HG03558 (cell line): Measurements from ENCODE around the gene GARIN5B.

Experiments used
- ATAC-seq: cut with Tn5 transposase; IDR thresholded peaks from one replicate; pipeline ENCODE4 v1.9.1; 2021; ENCODE audit warnings: moderate number of reproducible peaks; ENCODE audit not compliant: unreplicated experiment; ENCODE audit errors: extremely low read depth

The GARIN5B gene

DNA sequence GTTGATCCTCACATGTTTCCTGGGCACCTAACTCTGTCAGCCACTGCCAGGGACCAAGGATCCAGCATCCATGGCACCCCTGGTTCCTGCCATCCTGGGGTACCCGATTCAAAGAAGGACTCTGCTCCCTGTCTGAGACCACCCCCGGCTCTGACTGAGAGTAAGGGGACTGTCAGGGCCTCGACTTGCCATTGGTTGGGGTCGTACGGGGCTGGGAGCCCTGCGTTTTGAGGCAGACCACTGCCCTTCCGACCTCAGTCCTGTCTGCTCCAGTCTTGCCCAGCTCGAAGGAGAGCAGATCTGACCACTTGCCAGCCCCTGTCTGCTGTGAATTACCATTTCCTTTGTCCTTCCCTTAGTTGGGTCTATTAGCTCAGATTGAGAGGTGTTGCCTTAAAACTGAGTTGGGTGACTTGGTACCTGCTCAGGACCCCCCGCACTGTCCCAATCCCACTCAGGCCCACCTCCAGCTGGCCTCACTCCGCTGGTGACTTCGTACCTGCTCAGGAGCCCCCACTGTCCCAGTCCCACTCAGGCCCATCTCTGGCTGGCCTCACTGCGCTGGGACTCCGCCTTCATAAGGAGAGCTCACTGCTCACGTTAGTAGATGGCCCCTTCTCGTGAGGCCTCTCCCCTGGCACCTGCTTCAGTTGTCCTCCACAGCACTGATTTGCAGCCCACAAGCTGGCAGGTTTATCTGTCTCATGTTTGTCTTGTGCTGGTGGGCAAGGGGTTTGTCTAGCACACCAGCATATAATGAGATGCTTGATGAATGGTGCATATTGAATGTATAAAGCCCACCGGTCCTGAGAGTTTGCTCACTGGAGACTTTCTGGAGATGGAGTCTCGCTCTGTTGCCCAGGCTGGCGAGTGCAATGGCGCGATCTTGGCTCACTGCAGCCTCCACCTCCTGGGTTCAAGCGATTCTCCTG lies 26.6 kb upstream of the GARIN5B start:
- ATAC-seq = no peak

DNA sequence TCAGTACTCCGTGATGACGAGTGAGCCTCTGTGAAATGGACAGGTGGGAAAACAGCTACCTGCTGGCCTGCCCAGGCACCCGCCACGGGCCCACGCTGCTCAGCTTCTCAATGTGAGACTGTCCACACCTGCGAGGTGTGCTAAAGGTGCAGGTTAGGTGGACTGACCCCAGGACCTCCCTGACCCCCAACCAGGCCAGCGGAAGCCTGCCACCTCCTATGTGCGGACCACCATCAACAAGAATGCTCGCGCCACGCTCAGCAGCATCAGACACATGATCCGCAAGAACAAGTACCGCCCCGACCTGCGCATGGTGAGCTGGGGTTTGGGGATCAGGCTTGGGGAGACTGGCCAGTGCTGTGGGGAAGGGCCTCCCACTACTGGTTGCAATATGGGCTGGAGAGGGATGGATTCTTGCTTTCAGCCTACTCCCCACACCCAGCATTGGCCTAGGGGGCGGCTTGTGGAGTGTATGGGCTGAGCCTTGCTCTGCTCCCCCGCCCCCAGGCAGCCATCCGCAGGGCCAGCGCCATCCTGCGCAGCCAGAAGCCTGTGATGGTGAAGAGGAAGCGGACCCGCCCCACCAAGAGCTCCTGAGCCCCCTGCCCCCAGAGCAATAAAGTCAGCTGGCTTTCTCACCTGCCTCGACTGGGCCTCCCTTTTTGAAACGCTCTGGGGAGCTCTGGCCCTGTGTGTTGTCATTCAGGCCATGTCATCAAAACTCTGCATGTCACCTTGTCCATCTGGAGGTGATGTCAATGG lies 24.9 kb upstream of the GARIN5B start:
- no peak for ATAC-seq

DNA sequence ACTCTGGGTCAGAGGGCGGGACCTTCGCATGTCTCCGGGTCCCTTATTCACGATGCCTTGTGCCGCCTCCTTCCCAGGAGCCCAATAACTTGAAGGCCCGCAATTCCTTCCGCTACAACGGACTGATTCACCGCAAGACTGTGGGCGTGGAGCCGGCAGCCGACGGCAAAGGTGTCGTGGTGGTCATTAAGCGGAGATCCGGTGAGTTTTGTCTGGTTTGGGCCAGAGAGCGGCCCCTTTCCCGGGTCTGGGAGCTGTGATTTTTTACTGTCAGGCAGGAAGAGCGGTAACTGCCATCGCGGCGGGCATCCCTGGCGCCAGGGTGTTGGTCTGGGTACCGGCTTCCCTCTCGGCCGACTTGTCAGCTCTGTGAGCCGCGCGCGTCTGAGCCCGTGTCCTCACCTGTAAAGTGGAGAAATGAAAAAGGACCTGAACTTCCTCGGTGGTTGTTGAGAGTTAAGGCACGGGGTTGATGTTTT lies 23.5 kb upstream of the GARIN5B start:
- no peak for ATAC-seq

DNA sequence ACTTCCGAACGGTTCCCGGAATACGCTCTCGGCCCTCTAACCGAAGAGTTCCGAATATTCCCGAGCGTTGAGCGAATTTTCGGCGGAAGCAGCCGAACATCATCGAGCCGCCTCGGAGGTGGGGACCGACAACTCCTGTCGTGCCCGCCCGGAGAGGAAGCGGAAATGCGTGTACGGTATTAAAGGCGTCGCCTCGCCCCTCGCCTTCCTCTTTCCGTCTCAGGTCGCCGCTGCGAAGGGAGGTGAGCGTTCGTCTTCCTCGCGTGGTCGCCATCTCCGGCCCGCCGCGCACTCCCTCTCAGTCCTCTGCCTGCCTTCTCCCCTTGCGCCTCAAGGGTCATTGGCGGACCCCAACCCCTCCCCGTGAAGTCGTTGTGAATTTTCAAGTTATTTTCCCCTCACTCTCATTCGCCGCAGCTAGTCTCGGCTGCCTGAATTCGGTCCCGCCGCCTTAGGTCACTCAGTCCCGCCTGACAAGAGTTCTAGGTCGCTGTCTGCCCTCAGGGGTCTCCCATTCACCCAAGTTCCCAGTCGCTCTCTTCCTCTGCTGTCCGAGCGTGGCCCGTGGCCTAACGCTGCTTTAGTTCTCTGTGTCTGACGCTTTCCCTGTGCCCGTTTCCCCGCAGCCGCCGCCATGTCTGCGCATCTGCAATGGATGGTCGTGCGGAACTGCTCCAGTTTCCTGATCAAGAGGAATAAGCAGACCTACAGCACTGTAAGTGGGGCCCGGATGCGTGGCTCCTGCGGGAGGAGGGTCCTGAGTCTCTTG lies 22.8 kb upstream of the GARIN5B start, which contains the start of gene RPL28:
Gene RPL28 (plus strand): TSS at position 209 of the 769 bp plus-strand sequence. CDS start 426 bp downstream, at position 635.
- ATAC-seq = peak; percentile 33

DNA sequence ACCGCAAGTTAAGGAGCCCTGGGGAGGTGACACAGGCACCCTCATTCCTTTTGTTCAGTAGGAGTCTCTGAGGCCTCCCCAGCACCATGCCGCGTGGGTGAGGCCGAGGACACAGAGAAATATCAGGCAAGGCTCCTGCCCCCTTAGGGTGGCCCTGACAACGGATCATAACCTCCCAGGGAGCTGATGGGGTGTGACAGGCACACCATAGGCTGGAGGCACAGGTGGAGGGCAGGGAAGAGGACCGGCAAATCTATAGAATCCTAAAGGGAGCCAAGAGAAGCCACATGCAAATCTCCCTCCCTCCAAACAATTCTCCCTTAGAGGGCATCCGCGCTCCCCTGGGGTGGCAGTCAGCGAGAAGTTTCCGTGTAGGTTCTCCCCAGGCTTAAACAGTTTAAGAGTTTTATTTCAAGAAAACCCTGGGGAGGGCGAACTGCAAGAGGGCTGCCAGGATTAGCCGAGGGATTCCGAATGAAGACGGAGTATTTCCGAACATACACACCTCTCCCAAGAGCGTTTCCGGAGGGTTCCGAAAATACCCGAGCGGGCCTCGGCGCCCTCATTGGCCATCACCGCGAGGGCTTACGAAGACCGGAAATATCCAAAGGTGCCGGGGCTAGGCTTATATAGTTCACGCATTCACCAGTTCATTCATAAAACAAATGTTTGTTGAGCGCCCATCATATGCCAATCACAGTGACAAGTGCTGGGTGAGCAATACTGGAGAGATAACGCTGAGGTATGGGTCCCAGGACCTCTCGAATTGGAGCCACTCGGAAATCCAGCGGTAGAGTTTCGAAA lies 22.1 kb upstream of the GARIN5B start:
- ATAC-seq = peak; percentile 29

DNA sequence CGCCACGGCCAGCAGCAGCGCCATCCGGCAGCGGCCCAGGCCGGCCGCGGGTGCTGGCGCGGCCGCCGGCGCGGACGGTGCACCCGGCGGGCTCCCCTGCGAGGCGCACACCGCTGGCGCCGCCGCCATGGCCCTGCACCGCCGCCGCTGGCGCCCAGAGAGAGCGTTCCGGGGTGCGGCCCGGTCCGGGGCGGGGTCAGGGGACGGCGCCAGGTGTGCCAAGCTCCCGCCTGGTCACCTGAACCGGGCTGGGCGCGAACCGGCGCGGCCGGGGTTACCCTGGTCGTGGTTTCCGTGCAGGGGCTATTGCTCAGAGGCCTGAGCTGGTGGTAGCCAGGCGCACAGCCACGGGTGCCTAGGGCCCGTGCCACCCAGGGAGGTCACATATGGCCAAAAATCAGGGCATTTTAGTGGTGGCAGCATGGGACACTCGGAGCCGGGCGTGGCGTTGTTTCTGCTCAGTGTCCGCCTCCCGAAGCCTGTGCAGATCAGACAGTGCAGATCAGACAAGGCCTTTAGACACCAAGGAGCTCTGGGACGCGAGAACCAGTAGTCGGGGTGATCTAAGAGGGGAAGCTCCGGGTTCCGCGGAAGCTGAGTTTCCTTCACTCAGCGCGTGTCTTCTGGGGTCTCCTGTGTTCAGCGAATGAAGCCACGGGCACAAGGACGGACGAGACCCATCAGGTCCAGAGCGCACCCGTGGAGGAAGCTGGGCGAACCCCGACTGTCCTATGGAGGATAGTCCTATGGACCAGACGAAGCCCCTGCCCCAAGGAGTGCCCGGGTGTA lies 21.3 kb upstream of the GARIN5B start, which contains the start of gene TMEM238:
Gene TMEM238 (minus strand): TSS at position 162 of the 789 bp plus-strand sequence. CDS start 33 bp downstream, at position 129.
- ATAC-seq = no peak

DNA sequence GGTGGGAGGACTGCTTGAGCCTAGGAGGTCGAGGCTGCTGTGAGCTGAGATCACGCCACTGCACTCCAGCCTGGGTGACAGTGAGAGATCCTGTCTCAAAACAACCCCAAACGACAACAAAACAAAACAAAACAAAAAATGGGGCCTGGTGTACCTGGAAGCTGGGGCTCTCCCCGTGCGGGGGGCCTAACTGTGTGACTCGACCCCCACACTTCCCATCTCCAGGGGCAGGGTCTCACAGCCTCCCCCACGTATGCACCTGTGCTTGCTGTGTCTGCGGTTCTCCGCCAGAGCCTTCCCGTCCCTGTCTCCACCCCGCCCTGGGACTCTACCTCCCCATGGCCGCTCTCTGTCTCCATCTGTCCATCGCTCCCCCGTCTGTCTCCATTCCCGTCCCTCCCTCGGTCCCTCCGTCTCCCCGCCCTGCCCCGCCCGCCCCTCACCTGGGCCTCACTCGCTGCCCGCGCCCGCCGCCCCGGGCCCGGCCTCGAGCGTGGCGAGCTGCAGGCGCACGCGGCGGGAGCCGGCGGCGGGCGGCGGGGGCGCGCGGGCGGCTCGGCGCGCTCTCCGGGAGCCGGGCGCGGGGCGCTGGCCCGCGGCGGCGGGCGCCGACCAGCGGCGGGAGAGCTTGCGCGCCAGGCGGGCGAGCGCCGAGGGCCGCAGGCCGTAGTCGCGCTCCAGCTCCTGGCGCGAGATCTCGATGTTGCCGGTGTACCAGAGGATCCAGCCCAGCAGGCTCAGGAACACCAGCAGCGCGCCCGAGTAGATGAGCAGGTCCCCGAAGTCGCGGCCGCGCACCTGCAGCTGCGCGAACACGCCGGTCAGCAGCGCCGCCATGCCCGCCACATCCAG lies 20.4 kb upstream of the GARIN5B start:
- no peak for ATAC-seq

DNA sequence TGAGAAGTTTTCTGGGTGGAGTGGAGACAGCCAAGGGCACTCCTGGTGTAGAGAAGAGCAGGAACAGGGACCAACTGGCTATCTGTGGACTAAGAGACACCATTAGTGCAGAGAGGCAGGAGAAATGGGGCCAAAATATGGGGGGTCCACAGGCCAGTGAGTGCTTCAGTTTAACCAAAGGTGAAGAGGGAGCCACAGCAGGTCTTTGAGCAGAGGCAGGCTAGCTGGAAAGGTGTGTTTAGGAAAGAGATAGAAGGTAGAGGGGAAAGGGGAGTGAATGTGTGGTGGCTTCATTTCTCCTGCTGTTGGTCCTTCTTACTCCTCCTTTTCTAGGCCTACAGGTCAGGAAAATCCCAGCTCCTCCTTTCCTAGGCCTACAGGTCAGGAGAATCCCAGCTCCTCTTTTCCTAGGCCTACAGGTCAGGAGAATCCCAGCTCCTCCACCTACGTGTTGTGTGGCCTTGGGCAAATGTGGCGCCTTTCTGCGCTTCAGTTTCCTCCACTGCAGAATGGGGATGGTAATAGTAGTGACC lies 19.5 kb upstream of the GARIN5B start:
- no peak for ATAC-seq

DNA sequence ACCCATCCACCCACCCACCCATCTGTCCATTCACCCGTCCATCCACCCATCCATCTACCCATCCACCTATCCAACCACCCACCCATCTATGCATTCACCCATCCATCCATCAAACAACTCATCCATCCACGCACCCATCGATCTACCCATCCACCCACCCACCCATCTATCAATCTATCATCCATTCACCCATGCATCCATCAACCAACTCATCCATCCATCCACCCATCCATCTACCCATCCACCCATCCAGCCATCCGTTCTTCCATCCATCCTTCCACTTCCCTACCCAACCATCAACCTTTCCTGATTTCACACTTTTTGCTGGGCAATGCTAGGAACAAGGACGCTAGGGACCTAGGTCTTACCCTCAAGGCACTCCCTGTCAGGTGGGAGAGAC lies 19.0 kb upstream of the GARIN5B start:
- no peak for ATAC-seq

DNA sequence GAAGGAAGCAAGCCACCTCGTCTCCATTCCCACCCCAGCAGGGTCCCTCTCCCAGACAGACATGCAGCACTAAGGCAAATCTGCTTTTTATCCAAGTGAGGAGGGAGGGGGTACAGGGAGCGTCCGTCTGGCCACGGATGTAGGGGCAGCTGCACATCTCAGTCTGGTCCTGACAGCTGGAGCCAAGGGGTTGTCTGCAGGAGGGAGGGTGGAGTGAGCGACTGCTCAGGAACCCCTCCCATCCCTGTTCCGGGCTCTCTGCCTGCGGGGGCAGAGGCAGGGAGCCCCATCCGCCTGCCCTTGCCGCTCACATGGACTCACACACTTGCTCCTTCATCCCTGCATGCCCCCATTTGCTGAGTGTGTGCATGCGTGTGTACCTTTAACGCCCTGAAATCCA lies 16.1 kb upstream of the GARIN5B start:
- no peak for ATAC-seq

DNA sequence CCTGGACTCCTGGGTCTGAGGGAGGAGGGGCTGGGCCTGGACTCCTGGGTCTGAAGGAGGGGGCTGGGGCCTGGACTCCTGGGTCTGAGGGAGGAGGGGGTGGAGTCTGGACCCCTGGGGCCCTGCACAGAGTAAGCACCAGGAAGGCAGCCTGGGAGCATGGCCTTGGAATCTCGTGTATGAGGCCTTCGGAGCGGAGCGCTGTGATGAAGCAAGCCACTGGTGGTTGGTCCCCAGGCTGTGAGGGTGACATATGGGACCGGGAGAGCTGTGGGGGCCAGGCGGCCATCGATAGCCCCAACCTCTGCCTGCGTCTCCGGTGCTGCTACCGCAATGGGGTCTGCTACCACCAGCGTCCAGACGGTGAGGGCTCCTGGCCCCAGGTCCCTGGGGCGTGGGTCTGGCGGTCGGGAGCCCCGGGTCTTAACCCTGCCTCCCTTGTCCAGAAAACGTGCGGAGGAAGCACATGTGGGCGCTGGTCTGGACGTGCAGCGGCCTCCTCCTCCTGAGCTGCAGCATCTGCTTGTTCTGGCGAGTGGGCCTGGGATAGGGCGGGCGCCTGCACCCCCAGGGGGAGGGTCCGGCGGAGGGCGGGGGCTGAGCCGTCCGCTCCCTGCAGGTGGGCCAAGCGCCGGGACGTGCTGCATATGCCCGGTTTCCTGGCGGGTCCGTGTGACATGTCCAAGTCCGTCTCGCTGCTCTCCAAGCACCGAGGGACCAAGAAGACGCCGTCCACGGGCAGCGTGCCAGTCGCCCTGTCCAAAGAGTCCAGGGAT lies 14.5 kb upstream of the GARIN5B start:
- no peak for ATAC-seq

DNA sequence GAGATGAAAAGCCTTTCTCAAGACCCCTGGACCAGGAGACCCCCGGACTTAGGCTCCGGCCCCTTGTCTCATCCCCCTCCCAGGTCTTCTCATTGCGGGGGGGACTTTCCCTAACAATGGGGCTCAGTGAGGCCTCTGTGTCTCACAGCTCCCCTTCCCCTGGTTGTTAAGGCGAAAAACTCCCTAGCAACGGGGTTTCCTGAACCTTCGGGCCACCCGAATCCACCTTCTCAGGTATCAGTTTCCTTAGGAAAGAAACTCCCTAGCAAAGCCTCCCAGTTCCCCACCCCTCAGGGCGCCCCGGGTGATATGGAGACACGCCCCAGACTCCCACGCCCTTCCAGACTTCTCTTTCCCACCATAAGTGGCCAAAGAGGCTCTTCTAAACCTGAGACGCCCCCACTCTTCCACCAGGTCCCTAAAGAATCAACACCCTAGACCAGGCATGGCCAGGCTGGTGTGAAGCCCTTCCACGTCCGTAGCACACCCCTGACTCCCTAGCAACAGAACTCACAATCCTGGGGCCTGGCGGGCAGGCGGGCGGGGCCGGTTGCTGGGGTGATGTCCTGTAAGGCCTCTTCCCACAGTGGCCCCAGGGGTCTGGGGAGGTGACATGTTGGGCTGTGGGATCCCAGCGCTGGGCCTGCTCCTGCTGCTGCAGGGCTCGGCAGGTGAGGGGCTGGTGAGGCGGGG lies 13.3 kb upstream of the GARIN5B start, which contains the start of gene TMEM190:
Gene TMEM190 (plus strand): TSS at position 586 of the 693 bp plus-strand sequence. CDS start 28 bp downstream, at position 614.
- ATAC-seq = no peak

DNA sequence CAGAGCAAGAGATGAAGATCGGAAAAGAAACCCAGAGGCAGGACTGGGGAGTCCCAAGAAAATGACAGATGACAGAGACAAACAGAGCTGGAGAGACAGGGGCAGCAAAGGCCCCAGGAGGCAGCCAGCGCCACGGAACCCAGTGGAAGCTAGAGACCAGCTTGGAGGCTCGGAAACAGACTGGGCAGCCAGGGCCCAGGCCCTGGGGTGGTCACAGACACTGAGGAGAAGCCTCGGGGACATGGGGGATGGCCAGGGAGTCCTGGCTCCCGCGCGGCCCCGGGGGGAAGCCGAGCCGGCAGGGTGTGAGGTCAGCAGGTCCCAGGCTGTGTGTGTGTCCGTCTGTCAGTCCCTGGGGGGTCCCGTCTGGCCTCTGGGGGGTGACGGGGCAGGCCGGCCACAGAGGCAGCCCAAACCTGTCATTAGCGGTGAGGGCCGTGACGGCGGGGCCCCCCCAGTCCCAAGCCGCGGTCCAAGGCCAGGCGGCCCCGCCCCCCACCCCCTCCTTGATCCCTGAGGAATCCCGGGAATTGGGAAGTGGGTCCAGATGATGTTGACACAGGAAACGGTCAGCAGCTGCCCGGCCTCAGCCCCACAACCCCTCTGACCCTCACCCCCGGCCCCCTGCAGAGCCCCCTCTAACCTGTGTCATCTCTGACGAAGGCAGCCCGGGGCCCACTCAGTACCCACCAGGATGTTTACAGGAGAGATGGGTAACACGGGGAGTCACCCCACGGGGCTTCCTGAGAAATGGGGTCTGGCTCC lies 11.1 kb upstream of the GARIN5B start:
- no peak for ATAC-seq

DNA sequence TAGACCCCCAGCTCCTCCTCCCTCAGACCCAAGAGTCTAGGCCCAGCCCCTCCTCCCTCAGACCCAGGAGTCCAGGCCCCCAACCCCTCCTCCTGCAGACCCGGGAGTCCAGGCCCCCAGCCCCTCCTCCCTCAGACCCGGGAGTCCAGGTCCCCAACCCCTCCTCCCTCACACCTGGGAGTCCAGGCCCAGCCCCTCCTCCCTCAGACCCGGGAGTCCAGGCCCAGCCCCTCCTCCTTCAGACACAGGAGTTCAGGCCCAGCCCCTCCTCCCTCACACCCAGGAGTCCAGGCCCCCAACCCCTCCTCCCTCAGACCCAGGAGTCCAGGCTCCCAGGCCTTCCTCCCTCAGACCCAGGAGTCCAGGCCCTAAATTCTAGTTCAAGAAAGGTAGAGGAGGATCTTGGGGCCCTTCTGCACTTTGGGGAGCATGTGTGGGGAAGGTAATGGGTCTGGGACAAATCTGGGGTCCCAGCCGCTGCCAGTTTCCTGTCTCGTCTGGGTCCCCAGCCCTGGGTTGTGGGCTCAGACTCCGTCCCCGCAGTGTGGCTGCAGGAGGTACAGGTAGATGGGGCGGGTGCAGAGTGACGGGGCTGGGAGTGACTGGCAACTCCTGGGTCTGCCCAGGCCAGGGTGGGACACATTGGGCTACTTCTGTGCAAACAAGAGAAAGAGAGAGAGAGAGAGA lies 10.4 kb upstream of the GARIN5B start:
- ATAC-seq = no peak
